Dermis blood vessel endothelial cell (primary cell): ENCODE results near the gene BTG2. TPM values are rescaled to one million over a fixed set of nuclear protein-coding genes. Genes with fewer than 3 reads are reported as not detected.

Source experiments
- DNase-seq: peaks from one replicate; pipeline ENCODE4 v3.0.0; 2010
- total RNA-seq: library from RNA; depleted of rRNA; stranded (reverse); fragments of >200 nt; gene quantifications from 2 replicates; pipeline ENCODE4 v1.2.3, GENCODE V29; 2014

BTG2 gene
- total RNA-seq, 1 donor from 2014 or later, result 64.7 TPM

DNA sequence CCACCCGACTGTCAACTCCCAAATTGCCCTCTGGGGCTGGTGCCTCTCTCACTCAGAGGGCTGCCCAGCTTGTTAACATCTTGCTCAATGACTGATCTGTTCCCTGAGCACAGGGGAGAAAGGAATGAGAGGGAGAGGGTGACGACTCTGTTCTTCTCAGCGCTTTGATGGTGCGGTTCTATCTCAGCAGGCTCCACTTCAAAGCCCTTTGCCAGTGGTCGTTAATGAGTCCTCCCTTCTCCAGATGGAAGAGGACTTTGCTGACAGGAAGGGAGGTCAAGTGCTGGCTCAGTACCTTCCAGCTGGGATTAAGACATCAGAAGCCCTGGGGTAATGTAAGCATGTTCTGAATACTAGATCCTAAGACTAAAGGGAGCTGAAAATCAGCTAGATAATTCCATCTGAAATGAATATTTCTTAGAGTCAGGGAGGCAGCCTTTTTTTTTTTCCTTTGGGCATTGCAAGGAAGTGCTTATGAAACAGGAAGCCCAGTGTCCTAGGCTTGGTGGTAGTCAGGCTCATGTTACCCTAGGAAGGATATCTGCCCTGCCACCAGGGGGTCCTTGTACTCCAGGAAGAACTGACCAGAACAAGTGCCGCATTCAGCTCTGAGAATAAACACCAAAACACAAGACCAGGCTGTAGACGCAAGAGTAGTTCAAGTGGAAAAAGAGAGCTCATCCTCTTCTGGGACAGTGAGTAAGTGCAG, 40.9 kb downstream of the BTG2 start:
- no peak for DNase-seq

GRCh38 chr1:203346769-203347102, 41.4 kb downstream of the BTG2 start:
- no peak for DNase-seq

GRCh38 chr1:203349166-203349565, 43.8 kb downstream of the BTG2 start:
- no peak for DNase-seq

DNA sequence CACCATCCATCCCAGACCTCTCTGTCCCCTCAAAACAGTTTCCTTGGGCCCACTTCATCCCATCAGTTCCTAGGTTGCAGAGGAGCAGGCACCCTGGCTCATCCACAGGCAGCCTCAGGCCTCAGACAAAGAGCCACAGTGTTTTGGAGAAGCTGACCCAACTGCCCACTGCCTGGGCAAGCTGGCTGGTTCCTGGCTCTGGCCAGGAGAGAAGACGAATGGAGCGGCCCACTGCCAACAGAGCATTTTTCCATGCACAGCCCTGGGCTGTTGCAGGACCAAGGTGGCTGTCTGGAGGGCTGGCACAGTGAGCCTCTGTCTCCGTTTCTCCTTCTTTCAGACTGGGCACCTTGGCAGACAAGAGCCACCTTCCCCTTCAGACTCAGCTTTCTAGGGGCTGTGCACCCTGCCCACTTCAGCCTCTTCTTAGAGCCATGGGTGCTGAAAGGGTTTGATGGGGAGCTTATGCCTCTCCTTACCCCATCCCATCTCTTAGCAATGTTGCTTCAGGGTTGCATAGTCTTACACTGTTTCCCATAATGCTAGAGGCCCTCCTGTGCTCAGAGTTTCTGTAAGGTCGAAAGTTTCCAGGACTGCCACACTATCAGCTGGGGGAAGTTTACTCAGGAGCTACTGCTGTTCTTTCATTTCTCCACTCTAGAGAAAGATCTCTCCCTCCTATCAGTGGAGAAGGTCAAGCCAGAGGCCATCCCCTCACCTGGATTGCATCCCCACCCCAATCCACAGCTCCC, 44.6 kb downstream of the BTG2 start:
- no peak for DNase-seq

- peak; percentile 13 for DNase-seq
Observed at GRCh38 chr1:203351037-203351625, 45.8 kb downstream of the BTG2 start, which contains the start of gene FMOD. TSS of gene FMOD (minus strand) at chr1:203351122. CDS start at chr1:203348270, 2,852 bp downstream.

GRCh38 chr1:203353486-203353885, 48.2 kb downstream of the BTG2 start:
- no peak for DNase-seq

GRCh38 chr1:203354246-203354645, 48.9 kb downstream of the BTG2 start:
- DNase-seq, result no peak

DNA sequence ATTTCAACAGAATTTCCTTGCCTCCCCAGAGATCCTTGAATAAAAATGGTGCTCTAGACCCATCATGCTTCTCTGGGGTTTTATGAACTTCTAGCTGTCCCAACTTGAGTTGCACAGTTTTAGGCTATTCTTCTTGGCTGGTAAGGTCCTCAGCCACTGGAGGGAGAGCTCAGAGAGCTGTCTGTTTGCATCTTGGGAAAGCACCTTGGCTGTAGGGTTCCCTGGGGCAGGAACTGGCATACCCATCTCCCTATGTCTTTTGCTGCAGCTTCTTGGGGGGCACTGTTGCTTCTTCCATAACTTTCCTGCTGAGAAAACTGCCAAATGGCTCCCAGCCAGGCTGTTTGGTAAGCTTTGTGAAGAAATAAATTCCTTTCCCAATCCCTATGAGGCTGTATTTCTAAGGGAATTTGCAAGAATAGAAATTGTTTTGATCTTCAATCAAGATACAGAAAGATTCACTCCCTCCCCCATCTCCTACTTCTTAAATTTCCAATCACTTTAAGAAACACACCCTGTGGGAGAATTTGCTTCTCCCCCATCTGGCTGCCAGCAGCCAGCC, 53.8 kb downstream of the BTG2 start:
- no peak for DNase-seq

Other genes starting within 250 kb of the BTG2 start
- not detected in 2 replicates for gene MYOG, start 219.5 kb upstream of the BTG2 start, total RNA-seq
- gene ADORA1, start 177.8 kb upstream of the BTG2 start, total RNA-seq, result 0.19 TPM in 1 of 2 replicates, not detected in the other
- not detected in 2 replicates for gene MYBPH, start 129.7 kb upstream of the BTG2 start, total RNA-seq
- 0.17 TPM in 1 of 2 replicates, not detected in the other for gene CHI3L1, start 118.8 kb upstream of the BTG2 start, total RNA-seq
- gene CHIT1, start 75.8 kb upstream of the BTG2 start, total RNA-seq, result under 0.01 TPM in 2 replicates
- gene FMOD, start 45.6 kb downstream of the BTG2 start, total RNA-seq, result 11.4 and 21.2 TPM in 2 replicates
- gene PRELP, start 170.3 kb downstream of the BTG2 start, total RNA-seq, result not detected in 2 replicates
- not detected in 2 replicates for gene OPTC, start 188.6 kb downstream of the BTG2 start, total RNA-seq